ENCODE results near the gene IFT27.

Gene IFT27

GRCh38 chr22:36796552-36797175, 20.7 kb upstream of the IFT27 start:
- DNase-seq: no peak

- no peak for DNase-seq
These were observed 19.7 kb upstream of the IFT27 start for GRCh38 chr22:36795633-36796032.

GRCh38 chr22:36790648-36791047, 14.7 kb upstream of the IFT27 start:
- no peak for DNase-seq

- DNase-seq: no peak
These were observed 11.5 kb upstream of the IFT27 start for GRCh38 chr22:36787204-36787988.

DNA sequence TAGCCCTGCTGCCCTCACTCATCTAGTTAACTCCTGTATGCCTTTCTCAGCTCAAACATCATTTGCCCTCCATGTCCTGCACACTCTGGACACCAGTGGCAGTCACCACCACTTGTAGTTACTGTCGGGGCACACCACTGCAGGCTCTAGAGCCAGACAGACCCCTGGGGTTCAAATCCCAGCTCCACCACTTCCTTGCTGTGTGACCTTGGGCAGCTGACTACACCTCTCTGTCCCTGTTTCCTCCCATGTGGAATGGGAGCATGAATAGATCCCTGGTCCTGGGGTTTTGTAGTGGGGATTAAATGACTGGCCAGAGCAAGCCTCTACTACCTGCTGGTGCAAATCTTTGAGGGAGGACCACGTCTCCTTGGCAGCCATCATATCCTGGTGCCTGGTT, 7.8 kb upstream of the IFT27 start:
- no peak for DNase-seq

- DNase-seq: peak; percentile 80
These were observed 6.0 kb upstream of the IFT27 start for GRCh38 chr22:36781656-36782627.

GRCh38 chr22:36778020-36778419, 2.1 kb upstream of the IFT27 start:
- no peak for DNase-seq

DNA sequence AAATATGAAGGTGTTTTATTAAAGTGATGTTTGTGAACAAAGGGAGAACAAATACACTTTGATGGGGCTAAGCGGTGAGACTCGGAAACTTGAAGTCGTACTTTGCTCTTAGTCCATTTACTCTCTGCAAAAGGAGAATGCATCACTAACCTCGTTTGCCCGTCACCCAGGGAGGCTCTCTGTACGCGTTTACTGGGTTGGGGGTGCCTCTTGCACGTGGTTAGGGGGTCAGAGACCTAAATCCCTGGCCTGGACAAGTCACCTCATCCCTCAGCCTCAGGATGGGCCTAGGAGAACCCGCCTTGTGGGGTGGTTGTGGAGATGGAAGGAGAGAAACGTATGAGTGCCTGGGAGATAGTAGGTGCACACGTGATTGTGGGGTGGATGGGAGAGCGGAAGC, 803 bp upstream of the IFT27 start:
- no peak for DNase-seq

- DNase-seq: peak; percentile 5
These were observed 344 bp downstream of the IFT27 start for GRCh38 chr22:36775586-36775963.

- peak; percentile 47 for DNase-seq
These were observed 2.0 kb downstream of the IFT27 start for GRCh38 chr22:36773935-36774334.

DNA sequence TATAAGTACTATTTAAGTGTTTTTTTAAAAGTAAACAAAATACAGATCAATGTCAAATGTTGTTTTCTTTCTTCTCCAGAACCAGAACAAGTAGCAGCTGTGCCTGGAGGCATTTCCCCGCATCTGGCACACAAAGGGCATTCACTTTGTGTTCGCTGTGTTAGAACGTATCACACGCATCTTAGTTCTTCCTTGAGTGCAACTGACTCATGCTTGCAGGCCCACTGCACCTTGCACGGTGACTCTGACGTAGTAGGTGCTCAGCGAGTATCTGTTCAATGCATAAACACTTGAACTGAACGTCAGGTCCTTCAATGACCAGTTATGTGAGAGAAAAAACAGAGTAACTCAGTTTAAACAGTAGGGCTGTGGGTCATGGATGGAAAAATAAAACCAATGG, 3.5 kb downstream of the IFT27 start:
- no peak for DNase-seq

GRCh38 chr22:36771356-36772063, 4.4 kb downstream of the IFT27 start:
- DNase-seq: no peak

GRCh38 chr22:36770513-36771231, 5.2 kb downstream of the IFT27 start:
- no peak for DNase-seq

- no peak for DNase-seq
These were observed 6.1 kb downstream of the IFT27 start for GRCh38 chr22:36769541-36770512.

GRCh38 chr22:36768616-36769015, 7.3 kb downstream of the IFT27 start:
- DNase-seq: no peak

GRCh38 chr22:36768141-36768540, 7.8 kb downstream of the IFT27 start:
- no peak for DNase-seq

GRCh38 chr22:36767035-36767775, 8.7 kb downstream of the IFT27 start:
- no peak for DNase-seq

DNA sequence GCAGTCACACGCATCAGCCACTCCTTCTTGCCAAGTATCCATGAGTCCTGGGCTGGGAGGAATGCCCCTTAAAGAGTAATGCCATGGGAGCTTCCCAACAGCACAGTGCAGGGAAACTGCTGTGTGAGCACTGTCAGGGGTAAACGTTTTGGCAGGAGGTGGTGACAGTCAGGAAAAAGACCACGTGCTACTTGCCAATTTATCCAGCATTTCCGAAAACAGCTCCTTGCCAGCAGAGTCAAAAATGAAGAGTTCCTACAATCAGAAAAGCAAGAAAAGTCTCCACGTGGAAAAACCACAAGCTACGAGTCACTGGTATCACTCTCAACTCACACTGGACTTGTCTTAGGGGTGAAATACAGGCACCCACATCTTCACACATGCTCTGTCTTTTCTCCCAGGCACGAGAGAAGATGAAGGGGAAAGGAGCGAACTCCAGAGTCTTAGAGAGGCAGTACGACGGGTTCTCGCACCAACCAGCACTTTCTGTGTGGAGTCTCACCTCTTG, 9.9 kb downstream of the IFT27 start:
- DNase-seq: no peak

DNA sequence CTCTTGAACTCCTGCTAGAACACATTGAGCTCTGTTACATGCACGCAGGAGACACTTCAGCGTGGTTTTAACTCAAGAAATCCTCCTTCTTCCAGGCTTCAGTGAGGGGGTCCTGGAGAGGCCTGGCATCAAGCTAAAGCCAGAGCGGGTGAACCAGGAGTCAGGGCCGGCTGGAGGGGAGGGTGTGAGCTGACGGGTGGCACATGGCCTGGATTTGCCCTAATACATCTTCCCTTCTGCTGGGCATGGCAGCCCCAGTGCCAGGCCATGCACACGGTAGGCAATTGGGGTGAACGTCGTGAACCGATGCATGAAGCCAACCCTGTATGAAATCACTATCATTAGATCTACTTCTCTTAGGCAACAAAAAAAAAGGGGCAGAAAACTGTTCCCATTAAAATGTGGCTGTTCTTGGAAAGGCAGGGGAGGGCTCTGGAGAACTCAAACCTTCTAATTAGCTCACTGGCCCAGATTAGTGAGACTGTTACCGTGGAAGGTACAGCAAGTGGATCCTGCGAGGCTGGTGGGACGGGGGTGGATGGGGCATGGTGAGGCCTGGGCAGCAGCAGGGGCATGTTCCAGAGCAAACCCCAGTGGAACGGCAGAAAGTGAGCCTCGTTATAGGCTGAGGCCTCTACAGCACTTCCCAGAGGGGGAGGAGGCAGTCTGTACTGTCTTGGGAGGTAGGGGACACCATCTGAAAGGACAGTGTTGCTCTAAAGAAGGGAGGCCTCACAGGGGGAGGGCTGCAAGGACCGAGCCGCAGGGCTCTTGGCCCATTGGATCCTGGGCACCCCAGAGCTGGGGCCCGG, 10.6 kb downstream of the IFT27 start:
- DNase-seq: no peak
